ENCODE results near the gene ZSWIM1.

DNA sequence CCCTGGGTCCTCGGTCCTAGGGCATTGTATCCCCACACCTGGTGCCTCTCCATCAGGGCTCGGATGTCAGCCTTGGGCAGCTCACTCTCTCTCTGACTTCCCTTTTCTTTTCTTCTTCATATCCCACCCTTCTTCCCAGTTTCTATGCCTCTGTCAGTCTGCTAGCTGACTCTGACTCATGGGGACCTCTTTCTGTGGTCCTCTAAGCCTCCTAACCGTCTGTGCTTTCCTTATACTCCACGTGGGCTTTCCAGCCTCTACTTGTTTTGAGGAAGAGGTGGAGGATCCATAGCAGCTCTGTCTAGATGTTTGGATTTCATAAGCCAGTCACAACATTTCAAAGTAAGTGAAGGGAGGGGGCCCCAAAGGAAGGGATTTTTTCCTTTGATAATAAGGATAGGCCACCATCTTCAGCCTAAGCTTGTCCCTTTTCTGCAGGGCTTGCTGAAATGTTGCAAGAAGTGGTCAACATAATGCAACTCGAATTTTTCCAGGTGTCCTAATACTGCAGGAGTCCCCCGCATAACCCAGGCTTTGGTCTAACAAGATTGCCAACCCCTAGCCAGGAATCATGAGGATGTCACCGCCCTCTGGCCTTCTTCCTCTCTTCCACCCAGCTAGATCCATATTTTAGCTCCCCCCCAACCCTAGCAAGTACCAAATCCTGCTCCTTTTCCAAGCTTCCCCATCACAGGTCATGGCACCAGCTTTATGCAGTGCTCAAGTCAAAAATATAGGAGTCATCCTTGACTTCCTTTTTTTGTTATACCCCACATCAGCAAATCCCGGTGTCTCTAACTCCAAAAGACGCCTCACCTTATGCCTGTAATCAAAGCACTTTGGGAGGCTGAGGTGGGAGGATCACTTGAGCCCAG lies 39.7 kb downstream of the ZSWIM1 start:
- TF ChIP-seq, protein P1, sequence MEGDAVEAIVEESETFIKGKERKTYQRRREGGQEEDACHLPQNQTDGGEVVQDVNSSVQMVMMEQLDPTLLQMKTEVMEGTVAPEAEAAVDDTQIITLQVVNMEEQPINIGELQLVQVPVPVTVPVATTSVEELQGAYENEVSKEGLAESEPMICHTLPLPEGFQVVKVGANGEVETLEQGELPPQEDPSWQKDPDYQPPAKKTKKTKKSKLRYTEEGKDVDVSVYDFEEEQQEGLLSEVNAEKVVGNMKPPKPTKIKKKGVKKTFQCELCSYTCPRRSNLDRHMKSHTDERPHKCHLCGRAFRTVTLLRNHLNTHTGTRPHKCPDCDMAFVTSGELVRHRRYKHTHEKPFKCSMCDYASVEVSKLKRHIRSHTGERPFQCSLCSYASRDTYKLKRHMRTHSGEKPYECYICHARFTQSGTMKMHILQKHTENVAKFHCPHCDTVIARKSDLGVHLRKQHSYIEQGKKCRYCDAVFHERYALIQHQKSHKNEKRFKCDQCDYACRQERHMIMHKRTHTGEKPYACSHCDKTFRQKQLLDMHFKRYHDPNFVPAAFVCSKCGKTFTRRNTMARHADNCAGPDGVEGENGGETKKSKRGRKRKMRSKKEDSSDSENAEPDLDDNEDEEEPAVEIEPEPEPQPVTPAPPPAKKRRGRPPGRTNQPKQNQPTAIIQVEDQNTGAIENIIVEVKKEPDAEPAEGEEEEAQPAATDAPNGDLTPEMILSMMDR (IDR thresholded peaks at IDR 0.05) = no peak
- TF ChIP-seq EP300 (IDR thresholded peaks at IDR 0.05) (no peak), POLR2A (IDR thresholded peaks at IDR 0.05) (no peak)

All from stomach (tissue), 4 donors.